HG03575 (cell line): ENCODE results near the gene CIRBP.
"Not testable (repeated sequence)": the region's sequence is repeated elsewhere in the genome, so short reads cannot be mapped to it uniquely, and the experiment has no call there.

Experiments
- ATAC-seq: cut with Tn5 transposase; IDR thresholded peaks from one replicate; pipeline ENCODE4 v1.9.1; 2021; ENCODE audit not compliant: unreplicated experiment, insufficient number of reproducible peaks, low FRiP score; ENCODE audit errors: extremely low read depth

Gene CIRBP

GRCh38 chr19:1240925-1241324 lies 28.2 kb upstream of the CIRBP start:
- no peak for ATAC-seq

GRCh38 chr19:1241417-1242095 lies 27.6 kb upstream of the CIRBP start, which contains the start of gene ATP5F1D:
ATP5F1D (plus strand) TSS chr19:1241751; CDS start chr19:1241851, 100 bp downstream.
- ATAC-seq, result no peak

- ATAC-seq, result no peak
Observed at GRCh38 chr19:1243768-1244692, 25.1 kb upstream of the CIRBP start.

GRCh38 chr19:1244693-1245451 lies 24.3 kb upstream of the CIRBP start:
- no peak for ATAC-seq

GRCh38 chr19:1245494-1246264 lies 23.5 kb upstream of the CIRBP start:
- no peak for ATAC-seq

- ATAC-seq, result not testable (repeated sequence)
Observed at GRCh38 chr19:1246265-1247087, 22.7 kb upstream of the CIRBP start.

GRCh38 chr19:1247748-1248138 lies 21.4 kb upstream of the CIRBP start:
- ATAC-seq, result no peak

GRCh38 chr19:1248139-1248785 lies 20.9 kb upstream of the CIRBP start, which contains the start of gene MIDN:
MIDN (plus strand) TSS chr19:1248583; CDS start chr19:1250297, 1,714 bp downstream.
- no peak for ATAC-seq

- ATAC-seq, result no peak
Observed at GRCh38 chr19:1248786-1249297, 20.3 kb upstream of the CIRBP start.

- ATAC-seq, result no peak
Observed at GRCh38 chr19:1249298-1249989, 19.7 kb upstream of the CIRBP start.

GRCh38 chr19:1249990-1250436 lies 19.1 kb upstream of the CIRBP start:
- no peak for ATAC-seq

GRCh38 chr19:1250437-1251260 lies 18.5 kb upstream of the CIRBP start:
- ATAC-seq, result no peak

- ATAC-seq, result no peak
Observed at GRCh38 chr19:1251330-1252220, 17.6 kb upstream of the CIRBP start.

GRCh38 chr19:1252221-1252820 lies 16.8 kb upstream of the CIRBP start:
- ATAC-seq, result no peak
